Colonic mucosa (tissue), 4 donors: ENCODE data around the gene NFIA. TPM values are rescaled to one million over a fixed set of nuclear protein-coding genes. Genes with fewer than 3 reads are reported as not detected.

ENCODE experiments used
- DNase-seq: peaks from one replicate; pipeline ENCODE4 v3.0.0-alpha.2; 2020
- H3K27ac ChIP-seq: fragments of 200-600 bp; one replicate; pipeline ENCODE4 v1.8.0; 2021
- H3K27me3 ChIP-seq: fragments of 200-600 bp; one replicate; pipeline ENCODE4 v1.8.0; 2021
- H3K36me3 ChIP-seq: fragments of 200-600 bp; one replicate; pipeline ENCODE4 v1.8.0; 2021
- H3K4me1 ChIP-seq: fragments of 200-600 bp; one replicate; pipeline ENCODE4 v1.8.0; 2021; ENCODE audit warnings: mild to moderate bottlenecking
- H3K4me3 ChIP-seq: fragments of 200-600 bp; one replicate; pipeline ENCODE4 v1.8.0; 2021
- H3K9ac ChIP-seq, 2 donors: one replicate each; pipeline ENCODE4 v1.7.0; 2013; ENCODE audit warnings: control low read depth in 2 of 2, low read depth in 2 of 2, low read length in 2 of 2
- H3K9me3 ChIP-seq: fragments of 200-600 bp; one replicate; pipeline ENCODE4 v1.8.0; 2021
- CTCF ChIP-seq: fragments of 200-600 bp; IDR thresholded peaks from one replicate; pipeline ENCODE4 v1.8.0; 2022; ENCODE audit warnings: antibody characterized with exemption, mild to moderate bottlenecking
- intact Hi-C: fragments of 100-400 bp; cut with DNase I; formaldehyde crosslinking; loops from one replicate; pipeline ENCODE4 v1.14.1; 2022
- total RNA-seq, 2 donors: library from RNA; stranded (reverse); fragmentation: NEBNext Ultra II Directional in 1 of 2; extraction: Animal tissue kit (Norgen Biotek cat#: 25700) in 1 of 2; gene quantifications; one replicate each; pipeline ENCODE4 v1.2.1, GENCODE V29; 2021
- donor health status: healthy.
- donor health status: DM: no; HTN: no; CAD: no.
- donor health status: DM: no; HTN: no; CAD: no.

NFIA gene
- total RNA-seq, 2 donors from 2014 or later, result 36.0 to 44.2 TPM

GRCh38 chr1:61287014-61287413, 204.7 kb downstream of the NFIA start:
- H3K27me3 ChIP-seq, result no peaks in the 10 kb centered on the region
- H3K4me3 ChIP-seq, result no peak overlapping the region
- H3K9me3 ChIP-seq, result no peaks in the 10 kb centered on the region
- no peak overlapping the region for H3K9ac ChIP-seq
- no peak for DNase-seq
- no peaks in the 10 kb centered on the region for H3K4me1 ChIP-seq
- TF ChIP-seq CTCF, result no peak
- no peaks in the 10 kb centered on the region for H3K36me3 ChIP-seq
- intact Hi-C loops, result no loop called here
- no peak overlapping the region for H3K27ac ChIP-seq

- Histone ChIP-seq H3K9me3 (no peaks in the 10 kb centered on the region), H3K27me3 (no peaks in the 10 kb centered on the region), H3K36me3 (no peaks in the 10 kb centered on the region), H3K4me3 (no peak overlapping the region), H3K9ac (no peak overlapping the region), H3K27ac (no peak overlapping the region), H3K4me1 (no peaks in the 10 kb centered on the region)
- intact Hi-C loops, result no loop called here
- no peak for DNase-seq
- no peak for TF ChIP-seq CTCF
Measured at GRCh38 chr1:61287734-61288133, 205.4 kb downstream of the NFIA start.

GRCh38 chr1:61289232-61290098, 207.1 kb downstream of the NFIA start:
- no peak for DNase-seq
- Histone ChIP-seq H3K27ac (no peak overlapping the region), H3K9me3 (no peaks in the 10 kb centered on the region), H3K27me3 (no peaks in the 10 kb centered on the region), H3K9ac (no peak overlapping the region), H3K4me1 (no peaks in the 10 kb centered on the region), H3K4me3 (no peak overlapping the region), H3K36me3 (no peaks in the 10 kb centered on the region)
- intact Hi-C loops, result no loop called here
- TF ChIP-seq CTCF, result no peak

DNA sequence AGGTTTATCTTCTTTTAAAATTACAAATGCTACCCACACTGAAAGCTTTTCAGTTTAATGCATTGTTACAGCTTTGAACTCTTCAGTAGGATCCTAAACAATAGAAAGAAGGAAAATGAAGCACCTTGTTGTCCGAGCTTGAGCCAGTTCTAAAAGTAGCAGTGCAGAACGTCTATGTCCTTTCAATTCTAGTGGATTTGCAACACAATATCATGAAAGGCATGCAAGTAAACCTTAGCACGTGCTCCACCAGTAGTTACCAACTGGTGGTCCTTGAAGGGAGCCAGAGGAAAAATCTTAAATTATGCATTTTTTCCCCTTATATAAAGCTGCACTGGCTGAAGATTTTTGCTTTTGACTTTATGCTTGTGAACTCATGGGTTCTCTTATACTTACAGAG, 208.2 kb downstream of the NFIA start:
- Histone ChIP-seq H3K36me3 (no peaks in the 10 kb centered on the region), H3K27me3 (no peaks in the 10 kb centered on the region), H3K27ac (no peak overlapping the region), H3K9me3 (no peaks in the 10 kb centered on the region), H3K4me1 (no peaks in the 10 kb centered on the region), H3K4me3 (no peak overlapping the region), H3K9ac (no peak overlapping the region)
- TF ChIP-seq CTCF, result no peak
- intact Hi-C loops, result no loop called here
- DNase-seq, result no peak

GRCh38 chr1:61293197-61293596, 210.8 kb downstream of the NFIA start:
- H3K27ac ChIP-seq, result no peak overlapping the region
- no peak overlapping the region for H3K9ac ChIP-seq

More at GRCh38 chr1:61293197-61293596, 210.8 kb downstream of the NFIA start:
- intact Hi-C loops, result no loop called here
- no peaks in the 10 kb centered on the region for H3K4me1 ChIP-seq
- no peaks in the 10 kb centered on the region for H3K27me3 ChIP-seq
- H3K36me3 ChIP-seq, result no peaks in the 10 kb centered on the region
- TF ChIP-seq CTCF, result no peak
- H3K4me3 ChIP-seq, result no peak overlapping the region
- no peaks in the 10 kb centered on the region for H3K9me3 ChIP-seq
- DNase-seq, result no peak
